ENCODE data around the gene GMDS.

The GMDS gene

DNA sequence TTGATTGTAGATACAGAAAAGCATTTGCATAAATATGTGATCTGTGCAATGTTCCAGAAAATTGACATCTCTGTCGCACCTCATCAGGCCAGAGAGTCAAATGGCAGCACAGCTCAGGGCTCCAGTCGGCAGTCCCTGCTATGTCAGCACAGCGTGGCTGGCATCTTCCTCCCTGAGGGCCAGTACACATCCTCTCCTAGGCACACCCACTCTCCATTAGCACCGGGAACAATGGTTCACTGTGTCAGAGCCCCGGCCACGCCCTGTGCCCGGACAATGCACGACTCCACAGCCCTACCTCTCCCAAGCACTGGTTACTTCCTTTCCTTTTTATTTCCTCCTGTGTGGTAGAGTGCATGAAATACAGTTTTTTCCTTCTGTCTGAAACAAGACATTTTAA lies 520.8 kb downstream of the GMDS start:
- DNase-seq = peak; percentile 71

DNA sequence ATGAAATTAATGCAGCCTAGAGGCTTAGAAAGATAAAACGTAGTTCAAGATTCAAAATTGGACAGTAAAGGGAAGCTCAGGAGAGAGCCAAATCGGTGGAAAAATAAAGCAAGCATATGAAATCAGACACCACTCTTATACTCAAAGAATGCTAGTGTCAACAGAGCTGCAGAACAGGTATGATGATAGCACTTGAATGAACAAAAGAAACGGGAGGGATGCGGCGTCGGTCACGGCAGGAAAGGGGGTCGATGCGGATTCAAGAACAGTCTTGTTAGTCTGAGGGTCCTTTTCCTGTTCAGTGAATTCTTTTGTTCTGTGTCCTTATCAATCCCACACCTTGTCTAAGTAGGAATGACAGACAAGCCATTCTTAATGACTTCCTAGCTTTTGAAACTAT lies 521.3 kb downstream of the GMDS start:
- DNase-seq = peak; percentile 82

GRCh38 chr6:1722801-1723200 lies 522.6 kb downstream of the GMDS start:
- no peak for DNase-seq

- no peak for DNase-seq
Observed at GRCh38 chr6:1720620-1721322, 524.6 kb downstream of the GMDS start.

GRCh38 chr6:1719922-1720321 lies 525.5 kb downstream of the GMDS start:
- no peak for DNase-seq

- no peak for DNase-seq
Observed at GRCh38 chr6:1716868-1717267, 528.5 kb downstream of the GMDS start.

DNA sequence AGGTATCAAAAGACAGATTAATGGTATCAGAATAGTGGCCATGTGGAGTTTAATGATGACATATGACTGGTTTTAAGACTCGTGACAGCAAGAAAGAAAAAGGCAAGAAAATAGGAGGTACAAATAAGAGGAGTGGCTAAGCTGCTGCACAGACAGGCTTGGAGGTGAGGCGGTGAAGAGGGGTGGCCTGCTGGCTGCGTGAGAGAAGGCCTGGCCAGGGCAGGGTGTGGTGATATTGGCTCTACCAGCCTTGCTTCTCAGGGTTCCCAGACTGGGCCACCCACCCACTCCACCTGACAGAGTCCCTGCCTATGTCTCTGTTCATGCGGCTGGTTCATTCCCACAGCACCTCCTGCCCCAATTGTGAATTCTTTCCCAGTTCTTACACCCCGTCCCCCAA lies 529.0 kb downstream of the GMDS start:
- no peak for DNase-seq

DNA sequence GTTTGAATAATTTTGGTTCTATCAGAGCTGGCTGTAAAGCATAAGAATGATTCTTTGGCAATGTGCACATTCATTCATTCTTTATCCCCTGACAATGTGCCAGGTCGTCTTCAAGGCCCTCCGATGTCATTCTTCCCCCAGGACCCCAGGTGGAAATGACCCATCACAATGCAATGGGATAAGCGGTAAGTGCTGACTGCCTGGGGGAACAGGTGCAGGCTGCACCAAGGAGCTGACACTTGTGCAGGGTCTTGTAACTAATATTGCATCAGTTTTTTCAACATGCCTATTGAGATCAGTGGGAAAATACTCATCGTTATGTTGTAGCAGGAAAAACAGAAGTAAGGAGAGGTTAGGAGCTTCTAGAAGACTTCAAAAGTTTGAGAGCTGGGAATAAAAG lies 530.1 kb downstream of the GMDS start:
- no peak for DNase-seq

- no peak for DNase-seq
Observed at GRCh38 chr6:1714654-1715053, 530.8 kb downstream of the GMDS start.

- no peak for DNase-seq
Observed at GRCh38 chr6:1713016-1713600, 532.3 kb downstream of the GMDS start.

DNA sequence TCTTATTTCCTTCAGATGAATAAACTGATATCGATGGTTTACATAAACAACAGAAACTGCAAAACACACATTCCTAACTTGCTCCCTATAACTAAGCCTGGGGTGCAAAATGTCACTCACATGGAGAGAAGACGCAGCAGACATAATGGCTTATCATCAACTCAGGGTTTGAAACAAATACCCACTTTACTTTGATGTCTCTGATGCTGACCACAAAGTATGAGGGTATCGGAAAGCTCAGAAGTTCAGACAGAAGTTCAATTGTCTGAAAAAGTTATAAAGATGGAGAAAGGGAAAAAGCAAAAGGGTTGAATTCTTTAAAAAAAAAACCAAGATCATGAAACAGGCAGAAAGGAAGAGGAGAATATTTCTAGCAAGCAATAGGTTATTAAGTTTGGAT lies 533.0 kb downstream of the GMDS start:
- DNase-seq = no peak

DNA sequence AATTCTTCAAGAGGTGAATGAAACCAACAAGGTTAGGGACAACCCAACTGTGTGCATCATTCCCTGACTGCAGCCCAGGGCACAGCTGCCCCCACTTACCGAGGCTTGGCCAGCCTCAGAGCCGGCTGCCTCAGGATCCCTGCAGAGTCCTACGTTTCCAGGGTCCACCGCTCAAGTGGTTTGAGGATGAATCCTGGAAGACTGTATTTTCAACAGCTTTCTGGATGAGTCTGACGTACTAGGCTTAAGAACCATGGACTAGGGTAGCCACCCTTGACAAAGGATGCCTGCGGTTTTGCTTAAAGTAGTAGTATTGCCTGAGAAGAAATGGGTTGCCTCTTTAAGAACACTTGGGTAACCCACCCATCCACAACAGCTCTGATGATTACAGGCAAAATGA lies 534.3 kb downstream of the GMDS start:
- DNase-seq = no peak

GRCh38 chr6:1709234-1709641 lies 536.2 kb downstream of the GMDS start:
- no peak for DNase-seq

- peak; percentile 49 for DNase-seq
Observed at GRCh38 chr6:1708820-1709219, 536.6 kb downstream of the GMDS start.

- no peak for DNase-seq
Observed at GRCh38 chr6:1708122-1708521, 537.3 kb downstream of the GMDS start.

DNA sequence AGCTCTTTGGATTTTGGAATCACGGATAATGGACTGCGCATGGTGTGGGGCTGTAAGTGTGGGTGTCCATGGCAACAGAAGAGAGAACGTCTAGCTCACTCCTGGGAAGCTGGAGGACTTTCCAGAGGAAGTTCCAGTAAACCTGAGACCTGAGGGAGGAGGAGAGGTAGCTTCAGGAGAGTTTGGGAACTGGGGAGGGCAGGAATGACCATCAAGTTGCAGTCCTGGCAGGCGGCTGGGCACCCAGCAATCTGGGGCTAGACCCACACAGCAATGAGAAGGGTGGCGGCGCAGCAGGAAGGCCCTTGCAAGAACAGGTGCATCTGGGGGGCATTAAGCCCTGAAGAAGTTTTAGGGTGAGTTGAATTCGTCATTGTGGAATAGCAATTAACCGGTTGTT lies 539.8 kb downstream of the GMDS start:
- DNase-seq = no peak

DNA sequence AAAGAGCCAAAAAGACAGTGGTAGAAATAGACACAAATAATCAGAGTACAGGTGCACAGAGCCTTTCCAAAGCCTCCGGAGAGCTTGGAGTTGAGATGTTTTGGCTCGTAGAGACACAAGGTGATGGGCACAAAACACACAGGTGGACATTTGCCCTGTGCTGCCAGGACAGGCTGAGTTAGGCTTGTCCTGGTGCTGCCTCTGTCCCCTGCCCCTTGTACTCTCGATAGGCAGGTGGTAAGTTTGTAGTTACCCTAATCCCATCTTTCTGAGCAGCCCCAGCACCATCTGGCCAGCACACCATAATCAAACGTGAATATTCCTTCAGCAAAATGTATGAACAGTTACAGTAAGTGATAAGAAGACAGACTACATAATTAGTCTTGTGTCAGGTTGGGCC lies 540.2 kb downstream of the GMDS start:
- DNase-seq = no peak

DNA sequence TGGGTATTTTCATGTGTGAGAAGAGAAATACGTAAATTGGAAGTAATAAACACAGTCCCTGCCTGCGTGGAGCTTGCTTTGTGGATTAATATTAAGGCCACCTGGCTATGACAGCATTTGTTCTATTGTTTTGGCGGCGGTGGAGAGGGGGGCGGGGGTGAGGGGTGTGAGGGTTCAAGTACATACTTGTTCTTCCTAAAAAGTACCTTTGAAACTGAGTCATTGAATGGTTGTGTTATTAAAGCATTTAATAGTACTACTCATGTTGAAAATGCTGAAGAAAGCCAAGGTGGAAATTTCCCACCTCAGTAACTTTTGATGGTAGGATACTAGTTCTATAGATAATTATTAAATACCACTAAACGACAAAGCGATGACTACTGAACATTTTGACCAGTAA lies 540.7 kb downstream of the GMDS start:
- no peak for DNase-seq

DNA sequence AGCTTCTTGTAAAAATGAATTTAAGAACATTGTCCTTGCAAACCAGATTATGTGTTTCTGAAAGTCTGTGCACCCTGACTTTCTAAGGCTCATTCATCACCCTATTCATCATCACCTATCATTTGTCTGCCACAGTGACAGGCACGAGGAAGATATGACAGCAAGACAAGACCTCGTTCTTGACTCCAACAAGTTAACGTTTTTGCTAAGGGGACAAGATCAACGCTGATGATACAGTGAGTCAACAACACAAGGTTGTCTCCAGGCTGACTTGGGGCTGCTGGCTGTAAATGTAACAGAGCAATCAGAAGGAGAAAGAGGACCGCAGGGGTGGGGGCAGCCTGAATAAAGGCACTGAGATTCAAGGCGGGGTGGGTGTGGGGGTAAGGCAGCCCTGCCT lies 541.5 kb downstream of the GMDS start:
- no peak for DNase-seq

DNA sequence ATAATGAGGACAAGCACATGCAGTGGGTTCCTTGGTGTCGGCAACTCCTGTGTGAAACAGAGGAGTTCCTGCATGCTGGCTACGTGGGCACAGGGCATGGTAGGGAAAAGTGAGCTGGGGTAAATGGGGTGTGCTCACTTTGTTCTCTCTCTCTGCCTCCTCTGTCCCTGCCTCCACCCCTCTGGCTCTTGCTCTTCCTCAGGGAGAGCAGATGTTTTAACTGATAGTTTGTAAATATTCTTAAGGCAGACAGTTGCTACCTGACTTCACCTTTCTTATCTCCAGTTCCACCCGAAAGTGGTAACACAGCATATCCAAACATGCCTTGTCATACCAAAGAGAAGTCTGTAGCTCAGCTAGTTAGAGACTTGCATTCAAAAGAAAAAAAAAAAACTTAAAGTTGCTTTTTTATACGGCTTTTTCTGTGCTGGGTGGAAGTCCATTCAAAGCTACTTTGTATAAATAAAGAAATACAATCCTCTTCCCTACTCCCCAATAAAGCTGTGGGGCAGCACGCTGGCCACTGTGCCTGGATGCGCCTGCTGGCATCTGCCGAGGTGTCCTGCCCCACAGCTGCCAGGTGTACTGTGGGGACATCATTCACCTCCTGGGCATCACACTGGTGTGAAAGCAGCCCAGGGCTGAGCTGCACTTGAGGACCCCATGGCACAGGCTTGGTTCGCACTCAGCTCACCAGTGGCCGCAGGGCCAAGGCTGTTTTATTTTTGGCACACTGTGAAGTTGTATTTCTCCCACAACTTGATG lies 542.1 kb downstream of the GMDS start:
- no peak for DNase-seq

DNA sequence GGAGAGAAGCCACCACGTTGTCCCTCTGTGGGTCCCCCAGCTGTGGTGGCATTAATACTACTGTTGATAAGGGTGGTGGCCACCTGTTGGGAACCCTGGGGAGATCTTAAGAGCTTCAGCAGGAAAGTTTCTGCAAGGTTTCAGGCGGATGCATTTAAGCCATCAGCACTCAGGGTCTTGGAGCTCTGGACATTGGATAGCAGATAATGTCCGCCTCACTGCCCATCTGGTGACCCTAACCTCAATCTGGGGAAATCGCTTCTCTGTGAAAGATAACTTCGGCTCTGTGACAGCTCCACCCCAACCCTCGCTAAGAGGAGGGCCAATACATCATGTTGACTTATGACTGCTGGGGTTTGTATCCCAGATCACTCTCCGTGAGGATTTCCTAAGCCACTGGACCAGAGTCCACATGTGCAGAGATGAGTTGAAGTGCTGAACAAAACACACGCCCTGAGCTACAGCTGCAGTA lies 542.8 kb downstream of the GMDS start:
- DNase-seq = peak; percentile 4

GRCh38 chr6:1701668-1702353 lies 543.6 kb downstream of the GMDS start:
- no peak for DNase-seq

- no peak for DNase-seq
Observed at GRCh38 chr6:1700278-1700967, 545.0 kb downstream of the GMDS start.
